HCT116 (cell line): Measurements from ENCODE around the gene ABCA3. TPM values are rescaled to one million over a fixed set of nuclear protein-coding genes. Genes with fewer than 3 reads are reported as not detected.

Experiments used
- ATAC-seq: fragments of 200-7000 bp; cut with Tn5 transposase; 2 replicates; pipeline ENCODE4 v1.9.1; 2020; ENCODE audit warnings: mild to moderate bottlenecking, moderate library complexity
- BruUV-seq: library from RNA; stranded (reverse); fragments of 400-500 nt; replicated peaks from 2 replicates; lab custom pipeline; 2021; lab: Mats Ljungman, UMichigan
- CTCF ChIA-PET: fragments of 300-600 bp; sonication (Branson Sonifier 250); formaldehyde crosslinking; loops from one replicate; lab custom pipeline; 2021; ENCODE audit warnings: antibody characterized with exemption; lab: Charles Lee
- POLR2A ChIA-PET: fragments of 300-600, 350-600 bp; sonication (Branson Sonifier 250); formaldehyde crosslinking; loops from one replicate; lab custom pipeline; 2021; ENCODE audit warnings: antibody characterized with exemption; lab: Charles Lee
- RAD21 ChIA-PET, 2 experiments: fragments of 300-600 bp; sonication (Branson Sonifier 250); formaldehyde crosslinking; loops; one replicate each; lab custom pipeline; 2023; ENCODE audit warnings: low total read pairs in 2 of 2; ENCODE audit not compliant: uncharacterized antibody in 2 of 2, unreplicated experiment in 2 of 2, low non-redundant PET in 1 of 2; lab: Charles Lee
- DNase-seq: peaks from one replicate; pipeline ENCODE4 v3.0.0-alpha.2; 2010; ENCODE audit warnings: low read depth, low spot score
- H2AFZ ChIP-seq: fragments of 200-600 bp; shearing (Covaris generic), sonication (generic); 2 replicates; pipeline ENCODE4 v1.6.1; 2017; ENCODE audit warnings: low read depth, mixed run types, mixed read lengths, antibody characterized with exemption, low read length; ENCODE audit not compliant: poor library complexity, severe bottlenecking
- H3K27ac ChIP-seq: 2 replicates; pipeline ENCODE4 v1.5.1; 2012; ENCODE audit warnings: low read depth, low read length
- H3K27me3 ChIP-seq: fragments of 200-600 bp; sonication (generic); 2 replicates; pipeline ENCODE4 v1.6.1; 2016; ENCODE audit warnings: mixed run types, low read length, mixed read lengths; ENCODE audit not compliant: insufficient read depth
- H3K36me3 ChIP-seq, 2 experiments: fragments of 200-500 bp in 1 of 2; fragments of 200-600 bp in 1 of 2; sonication (Bioruptor generic) in 1 of 2; sonication (generic) in 1 of 2; 2 replicates each; pipeline versions ENCODE4 v1.5.1 to v1.6.1; 2014 to 2016; ENCODE audit warnings: low read length in 2 of 2, inconsistent platforms in 1 of 2, mixed read lengths in 1 of 2, mixed run types in 1 of 2; ENCODE audit not compliant: insufficient read depth in 2 of 2, control insufficient read depth in 1 of 2
- H3K4me1 ChIP-seq, 2 experiments: fragments of 200-600 bp in 1 of 2; sonication (generic) in 1 of 2; 2 replicates each; pipeline versions ENCODE4 v1.5.1 to v1.6.1; 2012 to 2017; ENCODE audit warnings: low read length in 2 of 2, inconsistent platforms in 1 of 2, mild to moderate bottlenecking in 1 of 2, mixed read lengths in 1 of 2, mixed run types in 1 of 2, moderate library complexity in 1 of 2; ENCODE audit not compliant: insufficient read depth in 2 of 2, control insufficient read depth in 1 of 2
- H3K4me2 ChIP-seq: fragments of 200-600 bp; sonication (generic); 2 replicates; pipeline ENCODE4 v1.6.1; 2017; ENCODE audit warnings: mixed run types, low read length, mixed read lengths
- H3K4me3 ChIP-seq, 2 experiments: fragments of 200-600 bp in 1 of 2; sonication (generic) in 1 of 2; replicated peaks in 1 of 2; 2 replicates each; pipeline ENCODE4 v1.5.1; 2011 to 2016; ENCODE audit warnings: low read length in 2 of 2, control low read depth in 1 of 2, low read depth in 1 of 2, mild to moderate bottlenecking in 1 of 2, mixed read lengths in 1 of 2, mixed run types in 1 of 2
- H3K79me2 ChIP-seq: fragments of 200-600 bp; sonication (generic); 2 replicates; pipeline ENCODE4 v1.6.1; 2017; ENCODE audit warnings: mild to moderate bottlenecking, mixed run types, low read length, moderate library complexity, mixed read lengths; ENCODE audit not compliant: insufficient read depth
- H3K9ac ChIP-seq: fragments of 200-600 bp; sonication (generic); 2 replicates; pipeline ENCODE4 v1.6.1; 2016; ENCODE audit warnings: low read length, mixed read lengths
- H3K9me2 ChIP-seq: fragments of 200-600 bp; sonication (generic), shearing (Covaris generic); 2 replicates; pipeline ENCODE4 v1.6.1; 2017; ENCODE audit warnings: mixed run types, mild to moderate bottlenecking, moderate library complexity; ENCODE audit not compliant: insufficient read depth
- H3K9me3 ChIP-seq, 2 experiments: fragments of 200-500 bp in 1 of 2; fragments of 200-600 bp in 1 of 2; sonication (Bioruptor generic) in 1 of 2; sonication (generic) in 1 of 2; 2 replicates each; pipeline ENCODE4 v1.6.1; 2014 to 2017; ENCODE audit warnings: low read length in 2 of 2, mixed read lengths in 2 of 2, inconsistent platforms in 1 of 2, low read depth in 1 of 2, mild to moderate bottlenecking in 1 of 2, mixed run types in 1 of 2, moderate library complexity in 1 of 2; ENCODE audit not compliant: control insufficient read depth in 1 of 2, insufficient read depth in 1 of 2
- H4K20me1 ChIP-seq: fragments of 200-600 bp; sonication (generic), shearing (Covaris generic); 2 replicates; pipeline ENCODE4 v1.6.1; 2017; ENCODE audit warnings: mixed run types, mild to moderate bottlenecking, moderate library complexity; ENCODE audit not compliant: insufficient read depth
- EGR1 ChIP-seq: IDR thresholded peaks from 2 replicates; pipeline ENCODE4 v1.6.1; 2012; ENCODE audit warnings: low read depth
- ELF1 ChIP-seq: IDR thresholded peaks from 2 replicates; pipeline ENCODE4 v1.6.1; 2012; ENCODE audit warnings: low read depth, borderline replicate concordance
- FOSL1 ChIP-seq: IDR thresholded peaks from 2 replicates; pipeline ENCODE4 v1.6.1; 2012; ENCODE audit warnings: low read depth
- JUND ChIP-seq: IDR thresholded peaks from 2 replicates; pipeline ENCODE4 v1.6.1; 2012
- POLR2A ChIP-seq: IDR thresholded peaks from 2 replicates; pipeline ENCODE4 v1.7.0; 2011; ENCODE audit warnings: borderline replicate concordance; ENCODE audit not compliant: insufficient read depth, insufficient read length; ENCODE audit errors: extremely low read depth
- POLR2AphosphoS5 ChIP-seq: IDR thresholded peaks from 2 replicates; pipeline ENCODE4 v1.6.1; 2011; ENCODE audit warnings: mild to moderate bottlenecking, low read depth, low read length, moderate library complexity
- REST ChIP-seq: IDR thresholded peaks from 2 replicates; pipeline ENCODE4 v1.6.1; 2012; ENCODE audit warnings: low read depth
- SIN3A ChIP-seq: IDR thresholded peaks from 2 replicates; pipeline ENCODE4 v1.6.1; 2012; ENCODE audit warnings: low read depth
- SP1 ChIP-seq: IDR thresholded peaks from 2 replicates; pipeline ENCODE4 v1.6.1; 2012; ENCODE audit warnings: low read depth
- TCF7L2 ChIP-seq: IDR thresholded peaks from 2 replicates; pipeline ENCODE4 v1.7.0; 2011; ENCODE audit warnings: borderline replicate concordance, inconsistent platforms; ENCODE audit not compliant: insufficient read depth, insufficient read length; ENCODE audit errors: extremely low read depth
- YY1 ChIP-seq: IDR thresholded peaks from 2 replicates; pipeline ENCODE4 v1.6.1; 2011; ENCODE audit warnings: low read length, low read depth, moderate library complexity, mild to moderate bottlenecking; ENCODE audit not compliant: insufficient replicate concordance; ENCODE audit errors: extremely low read depth
- ZFX ChIP-seq: fragments of 450-650 bp; IDR thresholded peaks from 2 replicates; pipeline ENCODE4 v1.6.1; 2017
- ZNF274 ChIP-seq: fragments of 200-500 bp; sonication (Bioruptor generic); IDR thresholded peaks from 2 replicates; pipeline ENCODE4 v1.6.1; 2014; ENCODE audit warnings: mild to moderate bottlenecking, low read depth, low read length, inconsistent platforms
- intact Hi-C: fragments of 100-400 bp; cut with micrococcal nuclease; formaldehyde crosslinking; loops from 2 replicates; pipeline ENCODE4 v1.10.0; 2022
- total RNA-seq: library from RNA; stranded (reverse); gene quantifications from one replicate; pipeline ENCODE4 v1.2.1, GENCODE V29; 2021; ENCODE audit not compliant: unreplicated experiment
- TF ChIP-seq, protein P1 (sequence below): IDR thresholded peaks from 2 replicates; pipeline ENCODE4 v1.6.1; 2012
- TF ChIP-seq, protein P2 (sequence below): IDR thresholded peaks from 2 replicates; pipeline ENCODE4 v1.6.1; 2012

ABCA3 gene
- total RNA-seq, 1 experiment from 2014 or later = 5.4 TPM

DNA sequence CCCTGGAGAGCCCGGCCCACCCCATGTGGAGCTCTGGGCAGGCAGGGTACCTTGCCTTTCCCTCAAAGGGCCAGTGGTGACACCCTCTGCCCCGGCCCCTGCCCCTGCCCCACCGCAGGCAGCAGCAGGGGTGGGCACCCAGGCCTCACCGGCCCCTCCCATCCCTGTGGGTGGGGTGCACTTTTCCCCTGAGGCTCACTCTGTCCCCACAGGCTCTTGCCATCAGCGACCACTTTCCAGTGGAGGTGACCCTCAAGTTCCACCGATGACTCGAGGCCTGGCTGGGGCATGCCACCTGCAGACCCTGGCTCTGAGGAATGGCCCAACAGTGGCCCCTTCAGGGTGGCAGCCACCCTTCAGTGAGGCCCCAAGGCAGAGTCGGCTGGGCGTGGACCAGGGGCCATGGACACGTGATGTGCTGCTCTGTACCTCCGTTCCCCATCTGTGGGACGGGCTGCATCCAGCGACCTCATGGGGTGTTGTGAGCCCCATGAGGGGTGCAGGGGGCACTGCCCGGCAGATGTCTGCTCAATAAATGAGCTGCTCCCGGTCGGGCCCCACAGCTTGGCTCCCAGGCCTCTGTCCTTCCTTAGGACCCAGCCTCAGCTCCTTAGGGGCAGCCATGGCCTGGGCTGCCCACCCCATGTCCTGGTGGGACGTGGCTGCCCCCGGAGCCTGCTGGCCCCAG is 102.2 kb downstream of the ABCA3 start:
- no TSS peak for BruUV-seq
- H3K9ac ChIP-seq = no peak overlapping the region
- POLR2A ChIA-PET = interaction anchor here (1.2 to 1.5 kb wide), 2 partner anchors 12 to 13 kb away, joined by 6 to 8 read pairs; partner anchors contain the start of gene ECI1
- H3K9me2 ChIP-seq = no peaks in the 10 kb centered on the region
- intact Hi-C loops = no loop called here
- peaks cover 2% of the 10 kb centered on the region; the same call in 1 of the 2 replicates for H3K79me2 ChIP-seq
- CTCF ChIA-PET = no interaction called here
- no peaks in the 10 kb centered on the region for H4K20me1 ChIP-seq
- H3K27ac ChIP-seq = no peak overlapping the region; the same call in 1 of the 2 replicates
- peaks cover 4 to 15% of the 10 kb centered on the region in 2 experiments; a peak in 2 of 4 replicates for H3K36me3 ChIP-seq
- RAD21 ChIA-PET = interaction anchor here in 1 of 2 experiments (0.8 kb wide), 1 partner anchor 43 kb away, joined by 3 read pairs; no protein-coding TSS in a partner anchor
- ATAC-seq = peak; percentile 14
- DNase-seq = no peak
- H3K27me3 ChIP-seq = no peaks in the 10 kb centered on the region
- H3K9me3 ChIP-seq = no peaks in the 10 kb centered on the region
- H3K4me2 ChIP-seq = no peak overlapping the region
- H2AFZ ChIP-seq = no peak overlapping the region
- H3K4me3 ChIP-seq = no peak overlapping the region
- TF ChIP-seq REST (no peak), ZFX (no peak), JUND (no peak), POLR2AphosphoS5 (no peak), SIN3A (no peak; the same call in 1 of the 2 replicates), ELF1 (no peak), POLR2A (no peak), SP1 (no peak), FOSL1 (no peak), ZNF274 (no peak), TCF7L2 (no peak), EGR1 (no peak), YY1 (no peak)
- TF ChIP-seq, protein P1, sequence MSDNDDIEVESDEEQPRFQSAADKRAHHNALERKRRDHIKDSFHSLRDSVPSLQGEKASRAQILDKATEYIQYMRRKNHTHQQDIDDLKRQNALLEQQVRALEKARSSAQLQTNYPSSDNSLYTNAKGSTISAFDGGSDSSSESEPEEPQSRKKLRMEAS = no peak
- TF ChIP-seq, protein P2, sequence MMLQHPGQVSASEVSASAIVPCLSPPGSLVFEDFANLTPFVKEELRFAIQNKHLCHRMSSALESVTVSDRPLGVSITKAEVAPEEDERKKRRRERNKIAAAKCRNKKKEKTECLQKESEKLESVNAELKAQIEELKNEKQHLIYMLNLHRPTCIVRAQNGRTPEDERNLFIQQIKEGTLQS = no peak
- H3K4me1 ChIP-seq = peaks cover 0 to 14% of the 10 kb centered on the region in 2 experiments; a peak in 3 of 4 replicates
